ENCODE measurements around the gene C9orf72. TPM values are rescaled to one million over a fixed set of nuclear protein-coding genes. Genes with fewer than 3 reads are reported as not detected.

The C9orf72 gene
- total and polyA plus RNA-seq, 2 of the 8 experiments (the other 6 are each of a cell fraction or from before 2014, with no cell fraction given) = 7.2 to 17.5 TPM

GRCh38 chr9:27565696-27566095 is 7.6 kb downstream of the C9orf72 start:
- Histone ChIP-seq H2BK5ac (ENCODE audit: low read depth, low read length) (no peak overlapping the region), H3K4me2 (ENCODE audit: insufficient read depth in 1 of 2, low read depth in 2 of 2, low read length in 2 of 2) (no peak overlapping the region), H3K27ac (ENCODE audit: low read depth, low read length) (no peak overlapping the region), H3K9me3 (ENCODE audit: insufficient read depth in 2 of 2, low read depth in 1 of 2, low read length in 1 of 2) (no peaks in the 10 kb centered on the region), H4K20me1 (replicated peaks in 1 of 2; ENCODE audit: control insufficient read depth in 1 of 2, insufficient read depth in 2 of 2, low read length in 2 of 2) (peaks cover 0 to 2% of the 10 kb centered on the region in 2 experiments), H3K27me3 (replicated peaks in 1 of 4; ENCODE audit: control insufficient read depth in 3 of 4, extremely low read depth in 1 of 4, insufficient read depth in 3 of 4, low read length in 3 of 4) (no peaks in the 10 kb centered on the region), H4K91ac (replicated peaks; ENCODE audit: insufficient read length, low read length) (no peak overlapping the region), H3K18ac (ENCODE audit: extremely low read depth, low read length) (no peak overlapping the region), H3K36me3 (ENCODE audit: control insufficient read depth in 2 of 4, insufficient read depth in 4 of 4, low read length in 3 of 4) (peaks cover 0 to 37% (median 4%) of the 10 kb centered on the region in 4 experiments; a peak in 3 of 8 replicates), H3K4me3 (ENCODE audit: extremely low read depth in 1 of 4, insufficient read depth in 2 of 4, low read depth in 3 of 4, low read length in 4 of 4) (no peak overlapping the region), H3K56ac (replicated peaks; ENCODE audit: insufficient read length, low read depth, low read length) (no peak overlapping the region), H3K23me2 (ENCODE audit: low read depth, low read length) (no peaks in the 10 kb centered on the region), H3K79me1 (ENCODE audit: low read depth, low read length) (no peaks in the 10 kb centered on the region), H2AFZ (ENCODE audit: low read length) (no peak overlapping the region), H4K5ac (ENCODE audit: insufficient read length, low read depth, low read length) (no peak overlapping the region), H3K9ac (replicated peaks in 1 of 4; ENCODE audit: extremely low read depth in 1 of 4, low read depth in 3 of 4, low read length in 3 of 4) (no peak overlapping the region), H2BK20ac (ENCODE audit: low read length) (no peak overlapping the region), H3K23ac (ENCODE audit: insufficient read length) (no peak overlapping the region), H3K14ac (ENCODE audit: insufficient read length) (no peak overlapping the region), H2BK12ac (ENCODE audit: low read depth, low read length) (no peak overlapping the region), H2AK5ac (ENCODE audit: low read depth, low read length) (no peak overlapping the region), H2BK120ac (replicated peaks; ENCODE audit: low read depth, low read length) (no peak overlapping the region), H2BK15ac (ENCODE audit: low read length) (no peak overlapping the region), H4K8ac (ENCODE audit: extremely low read depth, insufficient read depth, low read length) (no peak overlapping the region), H3K4me1 (replicated peaks in 1 of 4; ENCODE audit: control insufficient read depth in 3 of 4, insufficient read depth in 4 of 4, low read length in 3 of 4) (no peaks in the 10 kb centered on the region), H3K4ac (replicated peaks; ENCODE audit: insufficient read length, low read depth, low read length) (no peak overlapping the region), H3K79me2 (ENCODE audit: control insufficient read depth in 1 of 2, insufficient read depth in 2 of 2, low read length in 2 of 2) (peaks cover 0 to 30% of the 10 kb centered on the region in 2 experiments; a peak in 2 of 4 replicates)
- FAIRE-seq (no peak), DNase-seq (ENCODE audit: low read depth in 1 of 2, low spot score in 2 of 2) (no peak)
- ChIA-PET POLR2A (ENCODE audit: partially characterized antibody) (no interaction called here), CTCF (ENCODE audit: partially characterized antibody) (no interaction called here)
- no peak for TF ChIP-seq JUN (IDR thresholded peaks at IDR 0.05; ENCODE audit: low read depth, low read length)
- no peak for TF ChIP-seq KDM5A (IDR thresholded peaks at IDR 0.05; ENCODE audit: low read length)
- TF ChIP-seq SIRT6 (IDR thresholded peaks at IDR 0.05; ENCODE audit: low read length) = no peak
